GM12878 (cell line): ENCODE measurements around the gene UBE2L6.

Experiments
- RCOR1 ChIP-seq: conservative IDR thresholded peaks from 2 replicates; pipeline ENCODE4 v1.6.1; 2012; ENCODE audit warnings: low read depth, low read length, improper control_type of control experiment
- RELA ChIP-seq: fragments of 450-650 bp; IDR thresholded peaks from 2 replicates; pipeline ENCODE4 v1.8.0; 2014; ENCODE audit warnings: borderline replicate concordance; ENCODE audit not compliant: partially characterized antibody
- SP1 ChIP-seq: IDR thresholded peaks from one replicate; pipeline ENCODE4 v1.6.1; 2011; ENCODE audit warnings: low read depth, low read length
- TF ChIP-seq, protein P1 (sequence below): IDR thresholded peaks from 2 replicates; pipeline ENCODE4 v1.6.1; 2012; ENCODE audit warnings: mild to moderate bottlenecking, low read depth, low read length

DNA sequence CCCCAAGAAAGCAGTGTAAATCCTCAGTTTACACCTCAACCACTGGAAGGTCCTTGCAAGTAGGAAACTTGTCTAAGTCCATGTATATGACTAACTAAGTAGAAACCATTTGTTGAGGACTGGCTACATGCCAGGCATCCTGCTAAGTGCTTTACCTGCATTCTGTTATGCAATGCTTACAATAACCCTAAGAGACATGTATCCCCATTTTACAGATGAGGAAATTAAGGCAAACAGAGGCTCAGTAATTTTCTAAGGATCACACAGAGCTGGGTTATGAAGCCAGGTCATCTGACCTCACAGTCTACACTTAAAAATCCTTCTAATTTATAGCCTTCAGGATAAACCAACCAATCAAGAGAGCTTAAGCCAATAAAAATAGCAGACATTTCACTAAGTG, 38.5 kb downstream of the UBE2L6 start:
- no peak for TF ChIP-seq RCOR1
- no peak for TF ChIP-seq RELA
- no peak for TF ChIP-seq SP1
- TF ChIP-seq, protein P1, sequence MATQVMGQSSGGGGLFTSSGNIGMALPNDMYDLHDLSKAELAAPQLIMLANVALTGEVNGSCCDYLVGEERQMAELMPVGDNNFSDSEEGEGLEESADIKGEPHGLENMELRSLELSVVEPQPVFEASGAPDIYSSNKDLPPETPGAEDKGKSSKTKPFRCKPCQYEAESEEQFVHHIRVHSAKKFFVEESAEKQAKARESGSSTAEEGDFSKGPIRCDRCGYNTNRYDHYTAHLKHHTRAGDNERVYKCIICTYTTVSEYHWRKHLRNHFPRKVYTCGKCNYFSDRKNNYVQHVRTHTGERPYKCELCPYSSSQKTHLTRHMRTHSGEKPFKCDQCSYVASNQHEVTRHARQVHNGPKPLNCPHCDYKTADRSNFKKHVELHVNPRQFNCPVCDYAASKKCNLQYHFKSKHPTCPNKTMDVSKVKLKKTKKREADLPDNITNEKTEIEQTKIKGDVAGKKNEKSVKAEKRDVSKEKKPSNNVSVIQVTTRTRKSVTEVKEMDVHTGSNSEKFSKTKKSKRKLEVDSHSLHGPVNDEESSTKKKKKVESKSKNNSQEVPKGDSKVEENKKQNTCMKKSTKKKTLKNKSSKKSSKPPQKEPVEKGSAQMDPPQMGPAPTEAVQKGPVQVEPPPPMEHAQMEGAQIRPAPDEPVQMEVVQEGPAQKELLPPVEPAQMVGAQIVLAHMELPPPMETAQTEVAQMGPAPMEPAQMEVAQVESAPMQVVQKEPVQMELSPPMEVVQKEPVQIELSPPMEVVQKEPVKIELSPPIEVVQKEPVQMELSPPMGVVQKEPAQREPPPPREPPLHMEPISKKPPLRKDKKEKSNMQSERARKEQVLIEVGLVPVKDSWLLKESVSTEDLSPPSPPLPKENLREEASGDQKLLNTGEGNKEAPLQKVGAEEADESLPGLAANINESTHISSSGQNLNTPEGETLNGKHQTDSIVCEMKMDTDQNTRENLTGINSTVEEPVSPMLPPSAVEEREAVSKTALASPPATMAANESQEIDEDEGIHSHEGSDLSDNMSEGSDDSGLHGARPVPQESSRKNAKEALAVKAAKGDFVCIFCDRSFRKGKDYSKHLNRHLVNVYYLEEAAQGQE = no peak
